NCI-H774 (cell line): Measurements from ENCODE around the gene MAN2C1.

Experiments
- DNase-seq: peaks from one replicate; lab custom pipeline; 2025; lab: John Stamatoyannopoulos, UW

The MAN2C1 gene

GRCh38 chr15:75309711-75310110 is 58.7 kb downstream of the MAN2C1 start:
- DNase-seq = no peak

GRCh38 chr15:75307778-75308390 is 60.5 kb downstream of the MAN2C1 start:
- DNase-seq = peak; percentile 64

- DNase-seq = no peak
Measured at GRCh38 chr15:75306188-75306587, 62.2 kb downstream of the MAN2C1 start.
